Astrocyte (in vitro differentiated cells and primary cell): ENCODE results near the gene BEST4.

Experiments
- CTCF ChIP-seq: IDR thresholded peaks from 2 replicates; pipeline ENCODE4 v1.5.1; 2011; ENCODE audit warnings: low read depth, mild to moderate bottlenecking, inconsistent platforms, low read length, moderate library complexity; ENCODE audit not compliant: insufficient read depth
- EZH2 ChIP-seq: IDR thresholded peaks from 2 replicates; pipeline ENCODE4 v1.6.1; 2012; ENCODE audit warnings: mild to moderate bottlenecking, low read length, inconsistent platforms; ENCODE audit not compliant: insufficient read depth

- TF ChIP-seq CTCF (no peak), EZH2 (no peak)
Measured at GRCh38 chr1:44805311-44806024, 17.5 kb upstream of the BEST4 start.
